Limb (tissue), 2 donors: ENCODE data around the gene CLEC2B.
"Not testable (repeated sequence)": the region's sequence is repeated elsewhere in the genome, so short reads cannot be mapped to it uniquely, and the experiment has no call there.

ENCODE experiments used
- DNase-seq, 2 donors: peaks; one replicate each; pipeline ENCODE4 v3.0.0-alpha.2; 2016; ENCODE audit errors: extremely low spot score in 2 of 2

The CLEC2B gene

DNA sequence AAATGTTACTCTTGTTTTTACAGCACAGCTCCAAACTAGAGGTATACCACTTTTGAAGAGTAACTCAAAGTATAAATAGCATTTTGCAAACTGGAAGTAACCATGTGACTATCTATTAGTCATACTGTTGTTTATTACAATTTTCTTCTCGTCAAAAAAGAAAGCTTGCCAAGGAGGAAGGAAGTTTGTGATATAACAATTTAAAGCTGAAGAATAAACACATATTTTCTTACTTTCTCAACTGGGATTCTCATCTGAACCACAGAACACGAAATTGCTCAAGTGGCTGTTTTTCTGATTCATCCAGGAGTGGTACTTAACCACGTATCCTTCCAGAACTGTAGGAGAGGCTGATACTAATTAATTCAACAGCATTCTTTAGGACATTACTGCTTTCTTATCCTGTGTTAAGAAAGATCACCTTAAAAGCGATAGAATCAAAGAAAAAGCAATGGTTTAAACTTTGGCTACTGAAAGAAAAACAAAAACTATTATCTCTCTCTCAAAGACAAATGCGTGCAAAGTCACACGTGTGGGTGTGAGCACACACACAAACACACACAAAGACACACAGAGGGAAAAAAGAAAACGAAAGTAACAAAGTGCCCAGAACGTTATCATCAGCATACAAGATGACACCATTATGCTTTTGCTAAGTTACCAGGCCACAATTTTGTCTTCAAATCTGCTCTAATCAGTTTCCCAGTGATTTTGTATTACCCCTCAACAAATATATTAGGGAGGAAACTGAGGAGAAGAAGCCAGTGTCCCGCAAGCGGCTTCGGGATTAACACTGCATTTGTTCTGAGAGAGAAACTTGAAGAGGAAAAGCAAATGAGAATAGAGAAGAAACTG is at the start of gene CLEC2B:
CLEC2B (minus strand) TSS at position 48 of the 855 bp plus-strand sequence.
- no peak for DNase-seq

- no peak for DNase-seq
Observed at GRCh38 chr12:9911708-9912107, 42.6 kb upstream of the CLEC2B start.

- no peak for DNase-seq
Observed at GRCh38 chr12:9910716-9911421, 41.7 kb upstream of the CLEC2B start.

DNA sequence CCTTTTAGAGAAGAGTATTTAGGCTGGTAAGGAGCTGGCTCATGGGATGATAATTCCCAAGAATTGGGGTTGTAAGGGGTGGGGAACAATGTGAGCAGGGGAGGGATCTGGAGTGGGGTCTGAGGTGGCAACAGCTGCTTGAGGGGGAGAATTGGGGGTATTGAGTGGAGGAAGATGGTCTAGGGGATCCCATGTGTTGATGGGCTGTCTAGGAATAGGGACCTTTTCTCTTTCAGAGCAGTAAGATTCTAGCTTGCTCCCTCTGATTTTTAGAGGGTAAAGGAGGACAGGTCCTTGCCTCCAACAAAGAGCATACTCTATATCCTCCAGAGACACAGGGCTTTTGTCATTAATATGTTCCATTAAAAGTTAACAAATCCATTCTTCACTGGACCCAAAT is 40.6 kb upstream of the CLEC2B start:
- DNase-seq = no peak

DNA sequence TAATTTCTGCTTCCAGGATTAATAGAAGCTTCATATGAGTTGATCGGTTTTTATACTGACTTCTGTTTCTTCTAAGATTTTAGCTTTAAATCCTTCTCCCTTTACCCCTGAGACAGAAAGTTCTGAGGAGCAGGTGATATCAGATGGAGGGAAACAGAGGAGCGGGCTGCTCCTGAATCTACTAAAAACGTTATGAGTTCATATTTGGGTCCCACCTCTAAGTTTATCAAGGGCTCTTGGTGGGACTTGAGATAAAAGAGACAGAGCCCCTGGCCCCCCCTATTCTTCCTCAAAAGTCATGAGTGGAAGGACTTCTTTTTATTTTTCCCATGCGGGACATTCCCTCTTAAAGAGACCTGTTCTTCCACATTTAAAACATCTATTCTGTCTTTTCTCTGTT is 39.2 kb upstream of the CLEC2B start:
- no peak for DNase-seq

- no peak for DNase-seq
Observed at GRCh38 chr12:9907769-9908168, 38.6 kb upstream of the CLEC2B start.

DNA sequence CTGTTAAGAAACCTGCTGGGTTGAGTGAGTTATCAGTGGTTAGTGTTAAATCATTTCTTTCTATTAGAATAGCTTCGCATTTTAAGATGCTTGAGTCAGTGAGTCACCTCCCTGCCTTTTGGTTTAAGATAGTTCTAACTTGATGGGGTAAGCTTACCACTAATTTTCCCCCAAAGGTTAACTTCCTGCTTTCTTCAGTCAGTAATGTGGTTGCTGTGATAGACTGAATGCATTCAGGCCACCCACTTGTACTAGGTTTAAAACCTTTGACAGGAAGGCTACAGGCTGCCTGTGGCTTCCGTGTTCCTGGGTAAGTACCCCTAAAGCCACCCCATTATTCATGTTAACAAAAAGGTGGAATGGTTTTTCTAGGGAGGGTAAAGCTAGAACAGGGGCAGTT is 37.7 kb upstream of the CLEC2B start:
- no peak for DNase-seq

DNA sequence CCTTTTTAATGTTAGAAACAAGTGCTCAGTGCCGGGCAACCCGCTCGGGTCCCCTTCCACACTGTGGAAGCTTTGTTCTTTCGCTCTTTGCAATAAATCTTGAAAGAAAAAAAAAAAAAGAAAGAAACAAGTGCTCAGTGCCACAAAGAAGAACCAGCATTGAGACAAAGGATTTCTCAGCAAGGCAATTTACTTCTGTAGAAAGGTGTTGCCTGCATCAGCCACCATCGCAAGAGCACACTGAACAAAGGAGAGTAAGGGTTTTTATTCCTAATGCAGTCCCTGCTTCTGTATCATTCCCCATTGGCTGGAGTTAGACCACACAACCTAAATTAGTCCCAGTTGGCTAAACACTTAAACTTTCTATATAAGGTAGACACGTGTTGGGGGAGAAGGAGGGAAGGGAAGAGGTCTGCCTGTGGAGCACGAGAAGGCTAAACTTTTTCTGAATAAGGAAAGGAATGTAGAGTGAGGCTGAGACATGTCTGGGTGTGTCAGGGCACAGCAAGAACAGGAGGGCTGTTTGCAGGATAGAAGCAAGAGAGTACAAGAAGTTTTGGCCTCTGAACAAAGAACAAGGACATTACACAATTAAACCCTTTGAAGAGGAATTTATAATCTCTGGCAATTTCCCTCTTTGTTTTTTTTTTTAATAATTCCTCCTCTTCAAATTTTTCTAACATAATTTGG is 33.5 kb upstream of the CLEC2B start:
- no peak for DNase-seq

DNA sequence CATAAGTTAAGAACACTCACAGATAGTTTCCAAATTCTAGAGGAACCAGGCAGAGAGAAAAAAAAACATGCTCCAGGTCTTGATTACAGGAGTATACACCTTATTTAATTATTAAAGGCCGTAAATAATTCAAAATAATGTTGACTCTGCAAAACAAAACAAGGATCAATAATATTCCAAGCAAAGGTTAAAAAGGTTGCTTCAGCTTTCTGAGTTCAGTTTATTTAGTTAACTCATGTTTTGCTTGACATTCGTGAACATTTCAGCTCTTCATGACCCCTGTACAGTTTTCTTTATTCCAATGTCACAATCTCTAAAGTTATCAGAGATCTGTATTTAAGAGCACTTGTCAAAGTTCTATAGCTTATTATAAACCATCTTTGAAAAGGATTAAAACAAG is 31.8 kb upstream of the CLEC2B start:
- no peak for DNase-seq

GRCh38 chr12:9899209-9899608 is 30.1 kb upstream of the CLEC2B start:
- DNase-seq = no peak

DNA sequence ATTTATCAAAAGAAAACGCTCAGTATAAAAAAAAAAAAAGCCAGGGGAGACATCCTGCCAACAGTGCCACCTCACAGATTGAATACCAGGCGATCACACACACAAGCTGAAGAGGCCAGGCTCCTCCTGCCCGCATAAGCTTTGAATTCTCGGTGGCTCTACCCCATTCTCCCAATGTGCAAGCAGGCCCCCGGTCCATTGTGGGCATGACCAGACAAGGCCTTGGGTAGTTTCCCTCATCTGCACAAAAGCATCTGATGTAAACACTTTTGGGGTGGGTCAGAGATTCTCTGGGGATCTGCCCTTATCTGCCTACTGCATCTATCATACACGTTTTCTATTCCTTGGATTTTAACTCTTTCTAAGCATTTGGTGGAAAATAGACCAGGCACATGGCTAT is 28.4 kb upstream of the CLEC2B start:
- DNase-seq = no peak

DNA sequence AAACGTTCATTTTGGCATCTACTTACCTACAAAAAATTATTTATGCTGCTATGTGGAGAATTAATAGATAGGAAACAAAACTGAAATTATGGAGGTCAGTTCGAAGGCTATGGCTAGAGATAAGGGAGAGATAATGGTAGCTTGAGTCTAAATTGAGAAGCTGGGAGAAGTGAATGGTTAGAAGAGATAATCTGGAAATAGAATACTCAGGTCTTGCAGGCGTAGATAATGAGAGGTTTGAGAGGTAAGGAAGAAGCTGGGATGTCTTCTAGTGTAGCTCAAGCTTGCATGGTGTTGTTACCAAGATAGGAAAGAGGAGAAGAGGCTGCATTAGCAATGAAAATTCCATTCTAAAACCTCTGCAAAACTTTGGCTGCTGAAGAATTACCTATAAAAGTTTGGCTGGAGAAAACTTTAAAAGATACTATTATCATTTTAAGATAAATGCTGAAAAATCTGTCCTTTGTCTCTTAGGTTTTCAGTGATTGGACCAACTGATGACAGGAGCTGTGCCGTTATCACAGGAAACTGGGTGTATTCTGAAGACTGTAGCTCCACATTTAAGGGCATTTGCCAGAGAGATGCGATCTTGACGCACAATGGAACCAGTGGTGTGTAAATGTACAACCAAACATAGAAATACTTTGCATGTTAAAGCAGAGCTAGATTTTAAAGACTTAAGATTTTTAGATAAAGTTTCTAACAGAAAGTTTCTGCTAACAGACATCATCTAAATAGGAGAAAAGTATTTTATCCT is 26.2 kb upstream of the CLEC2B start:
- DNase-seq = no peak

DNA sequence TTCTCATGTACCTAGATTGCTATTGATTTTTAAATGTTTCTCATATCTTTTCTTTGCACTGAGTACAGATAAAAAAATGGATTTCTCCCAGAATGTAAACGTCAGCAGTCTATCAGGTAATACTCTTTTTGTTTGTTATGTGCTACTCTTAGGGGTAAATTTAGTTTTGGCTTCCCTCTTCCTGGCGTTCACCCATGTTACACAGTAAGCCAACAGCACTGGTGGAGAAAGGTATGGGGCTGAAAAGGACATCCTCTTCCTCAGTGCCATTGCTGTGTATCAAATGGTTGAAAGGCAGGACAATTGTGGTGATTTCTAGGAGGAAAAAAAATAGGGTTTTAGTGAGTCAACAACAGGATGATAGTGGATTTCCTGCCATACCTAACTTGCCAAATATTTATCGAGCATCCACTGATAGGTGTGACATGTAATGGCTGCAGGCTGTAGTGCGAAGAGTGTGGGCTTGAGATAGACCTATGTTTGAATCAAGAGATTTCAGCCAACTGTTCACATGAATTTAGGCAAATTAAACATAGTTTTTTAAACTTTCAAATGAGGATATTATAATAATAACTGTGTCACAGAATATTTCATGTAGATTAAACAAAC is 19.6 kb upstream of the CLEC2B start:
- DNase-seq = no peak

- DNase-seq = no peak
Observed at GRCh38 chr12:9883175-9883574, 14.0 kb upstream of the CLEC2B start.

DNA sequence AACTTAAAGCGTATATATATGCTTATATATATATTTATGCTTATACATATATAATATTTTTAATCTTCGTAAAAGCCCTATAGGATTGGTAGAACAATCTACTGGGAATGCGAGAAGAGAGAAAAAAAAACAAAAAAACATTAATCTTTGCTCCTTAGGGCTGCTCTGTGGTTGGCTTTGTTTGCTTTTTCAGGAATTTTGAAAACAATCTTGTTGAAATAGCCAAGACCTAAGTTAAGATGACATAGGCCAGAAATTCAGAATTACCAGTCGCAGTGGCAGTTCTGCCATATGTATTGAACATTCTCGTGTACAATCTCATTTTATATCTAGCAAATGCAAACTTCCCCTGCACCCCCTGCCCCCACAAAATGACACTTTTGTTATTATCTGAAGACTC is 12.8 kb upstream of the CLEC2B start:
- DNase-seq = no peak

DNA sequence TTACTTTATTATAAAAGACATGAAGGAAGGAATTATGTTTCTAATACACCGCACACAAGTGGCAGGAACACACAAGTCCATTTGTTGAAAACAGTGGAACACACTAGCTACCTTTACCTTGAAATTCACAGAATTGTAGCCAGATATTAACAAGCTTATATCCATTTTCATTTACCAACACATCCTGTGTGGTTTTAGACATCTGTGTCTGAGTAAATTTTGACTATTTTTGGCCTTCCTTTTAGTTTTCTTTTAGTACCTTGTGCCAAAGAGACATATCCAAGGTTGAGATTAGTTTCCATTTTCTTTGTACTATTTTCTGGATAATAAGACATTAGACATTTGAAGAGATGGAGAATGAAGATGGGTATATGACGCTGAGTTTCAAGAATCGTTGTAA is 12.1 kb upstream of the CLEC2B start, which contains the start of gene KLRF2:
KLRF2 (plus strand) TSS at position 244 of the 400 bp plus-strand sequence; CDS start at position 351, 107 bp downstream.
- DNase-seq = no peak

- no peak for DNase-seq
Observed at GRCh38 chr12:9880532-9881078, 11.5 kb upstream of the CLEC2B start.

DNA sequence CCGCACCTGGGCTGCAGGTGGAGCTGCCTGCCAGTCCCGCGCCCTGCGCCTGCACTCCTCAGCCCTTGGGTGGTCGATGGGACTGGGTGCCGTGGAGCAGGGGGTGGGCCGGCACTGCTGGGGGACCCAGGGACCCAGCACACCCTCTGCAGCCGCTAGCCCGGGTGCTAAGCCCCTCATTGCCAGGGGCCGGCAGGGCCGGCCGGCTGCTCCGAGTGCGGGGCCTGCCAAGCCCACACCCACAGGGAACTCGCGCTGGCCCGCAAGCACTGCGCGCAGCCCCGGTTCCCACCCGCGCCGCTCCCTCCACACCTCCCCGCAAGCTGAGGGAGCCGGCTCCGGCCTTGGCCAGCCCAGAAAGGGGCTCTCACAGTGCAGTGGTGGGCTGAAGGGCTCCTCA is 7.0 kb upstream of the CLEC2B start:
- not testable (repeated sequence) for DNase-seq

GRCh38 chr12:9872742-9873141 is 3.6 kb upstream of the CLEC2B start:
- DNase-seq = no peak

DNA sequence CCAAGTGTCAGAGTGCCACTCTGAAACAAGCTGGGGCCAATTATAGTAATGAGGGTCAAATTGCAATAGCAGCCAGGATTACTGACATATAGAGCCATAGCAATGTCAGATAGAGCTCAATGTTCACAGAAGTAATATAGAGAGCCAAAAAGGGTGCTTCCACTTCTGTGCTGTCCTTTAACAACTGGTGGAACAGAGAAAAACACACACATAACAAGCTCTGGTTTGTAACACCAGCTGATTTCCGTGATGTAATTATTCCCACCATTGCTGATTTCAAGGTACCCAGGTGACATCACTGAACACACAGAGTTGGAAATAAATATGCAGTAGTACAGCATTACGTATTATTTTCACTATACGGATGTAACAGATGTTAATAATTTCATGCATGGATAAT is 3.0 kb upstream of the CLEC2B start:
- no peak for DNase-seq
